Heart left ventricle (tissue), 16 donors: ENCODE results near the gene KL. TPM values are rescaled to one million over a fixed set of nuclear protein-coding genes. Genes with fewer than 3 reads are reported as not detected.

Experiments
- ATAC-seq, 4 donors: fragments of 200-7000 bp; cut with Tn5 transposase; one replicate each; pipeline ENCODE4 v1.9.1; 2020 to 2022; ENCODE audit warnings: moderate library complexity in 4 of 4, mild to moderate bottlenecking in 3 of 4, moderate number of reproducible peaks in 1 of 4
- DNase-seq, 5 donors: peaks; one replicate each; pipeline ENCODE4 v3.0.0-alpha.2; 2020
- H3K27ac ChIP-seq, 12 donors: fragments of 200-600 bp; sonication (generic) in 4 of 12; one replicate each; pipeline versions ENCODE4 v1.5.0 to v1.8.0; 2016 to 2022; ENCODE audit warnings: mild to moderate bottlenecking in 2 of 12
- H3K27me3 ChIP-seq, 9 donors: fragments of 200-600 bp; sonication (generic) in 2 of 9; one replicate each; pipeline versions ENCODE4 v1.5.1 to v1.8.0; 2016 to 2022; ENCODE audit warnings: mild to moderate bottlenecking in 3 of 9
- H3K36me3 ChIP-seq, 9 donors: fragments of 200-600 bp; sonication (generic) in 2 of 9; one replicate each; pipeline versions ENCODE4 v1.5.0 to v1.8.0; 2018 to 2022; ENCODE audit warnings: mild to moderate bottlenecking in 2 of 9
- H3K4me1 ChIP-seq, 12 donors: fragments of 200-600 bp; sonication (generic) in 4 of 12; one replicate each; pipeline versions ENCODE4 v1.5.0 to v1.8.0; 2016 to 2022; ENCODE audit warnings: mild to moderate bottlenecking in 3 of 12
- H3K4me3 ChIP-seq, 12 donors: fragments of 200-600 bp; sonication (generic) in 4 of 12; one replicate each; pipeline versions ENCODE4 v1.5.0 to v1.8.0; 2017 to 2022; ENCODE audit warnings: mild to moderate bottlenecking in 9 of 12, moderate library complexity in 4 of 12
- H3K9me3 ChIP-seq, 12 donors: fragments of 200-600 bp; sonication (generic) in 4 of 12; one replicate each; pipeline versions ENCODE4 v1.5.0 to v1.8.0; 2016 to 2022; ENCODE audit warnings: mild to moderate bottlenecking in 1 of 12
- POLR2A ChIP-seq, 2 donors: fragments of 450-650 bp; IDR thresholded peaks; one replicate each; pipeline ENCODE4 v1.6.1; 2017; ENCODE audit warnings: antibody characterized with exemption in 2 of 2, mild to moderate bottlenecking in 2 of 2, moderate library complexity in 2 of 2
- WGBS, 4 donors: extraction: QIAGEN DNeasy Blood & Tissue Kit in 2 of 4; methylation state at CpG; one replicate each; pipeline versions ENCODE4 v1.1.5 to v1.1.7; 2013 to 2018; 5-methylcytosine and 5-hydroxymethylcytosine counted together
- intact Hi-C, 10 donors: fragments of 100-400 bp; cut with DNase I; formaldehyde crosslinking; loops; one replicate each; pipeline versions ENCODE4 v1.11.1 to v1.14.2; 2022
- polyA plus RNA-seq, 2 donors: library from polyadenylated mRNA; stranded (reverse); fragments of 200-250 nt; gene quantifications; one replicate each; pipeline ENCODE4 v1.2.3, GENCODE V29; 2013
- total RNA-seq, 9 donors: library from RNA; depleted of rRNA in 2 of 9; stranded (reverse); fragments of >200 nt in 2 of 9; fragmentation: NEBNext Ultra II Directional in 3 of 9; extraction: Animal tissue kit (Norgen Biotek cat#: 25700) in 3 of 9; gene quantifications; one replicate each; pipeline versions ENCODE4 v1.1.0 to v1.2.4, GENCODE V29; 2016 to 2023
- TF ChIP-seq, protein P1 (sequence below), 12 donors: fragments of 200-600 bp; sonication (generic) in 4 of 12; IDR thresholded peaks; one replicate each; pipeline versions ENCODE4 v1.5.0 to v1.8.0; 2018 to 2022; ENCODE audit warnings: antibody characterized with exemption in 12 of 12, mild to moderate bottlenecking in 5 of 12
- donor health status: ischemic (EF 13 %, LVEDD 7.1; RV severe dilation, severe dysfunction).
- donor health status: healthy with polysubstance abuse.
- donor health status: DM: no; HTN: yes; CAD: no.
- donor health status: DM: no; HTN: no; CAD: no.
- donor health status: ischemic (EF 25% LVEDD 6.9; RV normal size, moderate dysfunction).
- donor health status: ischemic (EF 25% LVEDD 5.7; RV mildly dilated, moderate dysfunction).
- donor health status: healthy.
- donor health status: DM: yes; HTN: yes; CAD: no.
- donor health status: ischemic (EF 35%, LVEDD 5.7; RV mildly dilated, moderate dysfunction).
- donor health status: nonischemic (EF 11% LVEDD 7.7; RV severe dilation, severe dysfunction).
- donor health status: DM: yes; HTN: yes; CAD: no.
- donor health status: PGD.
- donor health status: ischemic (EF 29% LVEDD 5.4; RV normal size, mild dysfunction).
- donor health status: nonischemic (EF 23%, LVEDD 6.1; RV moderate dilation, normal function).

Gene KL
- total and polyA plus RNA-seq, 11 donors, result 0.34 to 3.1 (median 1.7) TPM

DNA sequence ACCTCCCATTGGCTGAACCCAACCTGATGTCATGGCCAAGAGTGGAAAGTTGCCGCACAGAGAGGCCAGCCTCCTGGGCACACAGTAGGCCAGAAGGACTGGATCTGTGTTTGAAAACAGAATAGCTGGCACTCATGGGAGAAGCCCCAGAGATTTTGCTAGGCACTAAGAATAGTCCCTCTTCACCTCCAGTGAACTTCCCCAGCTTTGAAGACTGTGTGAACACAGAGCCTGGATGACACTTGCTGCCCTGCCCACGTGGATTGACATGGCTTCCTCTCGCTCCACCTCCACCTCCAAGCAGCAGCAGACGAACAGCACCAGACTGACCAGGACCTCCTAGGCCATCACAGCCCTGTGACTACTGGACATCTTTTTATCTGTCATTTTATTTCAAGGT is 37.9 kb upstream of the KL start:
- TF ChIP-seq, protein P1, sequence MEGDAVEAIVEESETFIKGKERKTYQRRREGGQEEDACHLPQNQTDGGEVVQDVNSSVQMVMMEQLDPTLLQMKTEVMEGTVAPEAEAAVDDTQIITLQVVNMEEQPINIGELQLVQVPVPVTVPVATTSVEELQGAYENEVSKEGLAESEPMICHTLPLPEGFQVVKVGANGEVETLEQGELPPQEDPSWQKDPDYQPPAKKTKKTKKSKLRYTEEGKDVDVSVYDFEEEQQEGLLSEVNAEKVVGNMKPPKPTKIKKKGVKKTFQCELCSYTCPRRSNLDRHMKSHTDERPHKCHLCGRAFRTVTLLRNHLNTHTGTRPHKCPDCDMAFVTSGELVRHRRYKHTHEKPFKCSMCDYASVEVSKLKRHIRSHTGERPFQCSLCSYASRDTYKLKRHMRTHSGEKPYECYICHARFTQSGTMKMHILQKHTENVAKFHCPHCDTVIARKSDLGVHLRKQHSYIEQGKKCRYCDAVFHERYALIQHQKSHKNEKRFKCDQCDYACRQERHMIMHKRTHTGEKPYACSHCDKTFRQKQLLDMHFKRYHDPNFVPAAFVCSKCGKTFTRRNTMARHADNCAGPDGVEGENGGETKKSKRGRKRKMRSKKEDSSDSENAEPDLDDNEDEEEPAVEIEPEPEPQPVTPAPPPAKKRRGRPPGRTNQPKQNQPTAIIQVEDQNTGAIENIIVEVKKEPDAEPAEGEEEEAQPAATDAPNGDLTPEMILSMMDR (IDR thresholded peaks at IDR 0.05), result no peak
- no peak for TF ChIP-seq POLR2A (IDR thresholded peaks at IDR 0.05)
- intact Hi-C loops, result no loop called here
- Histone ChIP-seq H3K4me1 (peaks cover 0 to 8% (median 0%) of the 10 kb centered on the region in 12 donors), H3K27ac (no peak overlapping the region), H3K27me3 (no peaks in the 10 kb centered on the region), H3K4me3 (no peak overlapping the region), H3K36me3 (no peaks in the 10 kb centered on the region), H3K9me3 (no peaks in the 10 kb centered on the region)
- DNase-seq (no peak), ATAC-seq (peak in 3 of 4 donors; percentile 58 to 74 (median 65))
- 63 to 81% (median 74%) methylated on average over 4 of the region's 4 CpGs for WGBS, 4 donors

GRCh38 chr13:32983058-32983457 is 33.2 kb upstream of the KL start:
- ATAC-seq, result no peak
- Histone ChIP-seq H3K36me3 (no peaks in the 10 kb centered on the region), H3K9me3 (peaks cover 0 to 5% (median 0%) of the 10 kb centered on the region in 12 donors), H3K27me3 (no peaks in the 10 kb centered on the region), H3K4me1 (peaks cover 0 to under 1% (median 0%) of the 10 kb centered on the region in 12 donors), H3K27ac (no peak overlapping the region), H3K4me3 (no peak overlapping the region)
- 82 to 86% (median 85%) methylated on average over 3 of the region's 3 CpGs for WGBS, 4 donors
- no peak for DNase-seq
- intact Hi-C loops, result no loop called here
- no peak for TF ChIP-seq POLR2A (IDR thresholded peaks at IDR 0.05)
- TF ChIP-seq, protein P1 (IDR thresholded peaks at IDR 0.05), result no peak

GRCh38 chr13:32984857-32985626 is 31.2 kb upstream of the KL start:
- Histone ChIP-seq H3K4me3 (no peak overlapping the region), H3K27ac (peak overlapping the region in 1 of 12 donors; percentile 35), H3K4me1 (peaks cover 0 to 17% (median 7%) of the 10 kb centered on the region in 12 donors), H3K27me3 (no peaks in the 10 kb centered on the region), H3K36me3 (no peaks in the 10 kb centered on the region), H3K9me3 (peaks cover 0 to 5% (median 0%) of the 10 kb centered on the region in 12 donors)
- WGBS, 4 donors, result 95 to 96% (median 95%) methylated on average over 10 of the region's 10 CpGs
- ATAC-seq, result no peak
- TF ChIP-seq, protein P1 (IDR thresholded peaks at IDR 0.05), result no peak
- TF ChIP-seq POLR2A (IDR thresholded peaks at IDR 0.05), result no peak
- DNase-seq, result no peak
- intact Hi-C loops, result no loop called here

DNA sequence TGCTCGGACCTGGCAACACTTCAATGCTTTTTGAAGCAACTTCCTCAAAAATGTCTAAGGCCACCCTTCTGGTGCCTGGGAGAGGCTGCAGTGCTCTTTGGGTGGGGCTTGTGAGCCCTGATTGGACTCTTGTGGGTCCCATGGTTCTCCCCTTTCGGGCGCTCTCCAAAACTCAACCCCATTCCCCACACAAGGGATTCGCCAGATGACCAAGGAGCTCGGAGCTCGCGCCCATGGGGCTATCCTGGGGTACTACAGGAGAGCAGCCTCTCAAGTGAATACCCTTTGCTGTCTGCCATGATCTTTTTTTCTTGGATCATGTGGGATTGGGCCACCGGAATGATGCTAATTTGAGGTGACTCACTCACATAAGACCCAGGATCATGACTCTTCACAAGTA is 29.7 kb upstream of the KL start:
- Histone ChIP-seq H3K4me1 (peaks cover 0 to 17% (median 7%) of the 10 kb centered on the region in 12 donors), H3K27ac (no peak overlapping the region), H3K4me3 (no peak overlapping the region), H3K27me3 (no peaks in the 10 kb centered on the region), H3K9me3 (peaks cover 0 to 5% (median 0%) of the 10 kb centered on the region in 12 donors), H3K36me3 (no peaks in the 10 kb centered on the region)
- ATAC-seq, result no peak
- no peak for DNase-seq
- intact Hi-C loops, result no loop called here
- 93 to 95% (median 94%) methylated on average over 8 of the region's 8 CpGs for WGBS, 4 donors
- no peak for TF ChIP-seq POLR2A (IDR thresholded peaks at IDR 0.05)
- TF ChIP-seq, protein P1 (IDR thresholded peaks at IDR 0.05), result no peak
